ENCODE results near the gene PPP1R13B. TPM values are rescaled to one million over a fixed set of nuclear protein-coding genes. Genes with fewer than 3 reads are reported as not detected.

PPP1R13B gene
- total RNA-seq, 1 experiment from 2014 or later: 19.0 TPM

GRCh38 chr14:103714063-103714724, 133.2 kb downstream of the PPP1R13B start:
- POLR2A ChIA-PET: no interaction called here
- CTCF ChIA-PET: interaction anchor here (0.5 to 0.6 kb wide), 2 partner anchors 91 to 201 kb away, joined by 3 to 4 read pairs; no protein-coding TSS in a partner anchor
- peaks cover 12% of the 10 kb centered on the region for H3K4me1 ChIP-seq (ENCODE audit: control insufficient read depth, insufficient read depth, low read length)
- intact Hi-C loops (cut with micrococcal nuclease; ENCODE audit: unreplicated experiment): no loop called here
- TSS peak; percentile 93 for BruUV-seq (replicated peaks)
- H3K27me3 ChIP-seq (ENCODE audit: control insufficient read depth, insufficient read depth, low read length): no peaks in the 10 kb centered on the region
- in situ Hi-C loops (cut with HindIII; ENCODE audit: low pct_unique_long_range_greater_than_20kb, low sequenced_read_pairs): no loop called here
- no peaks in the 10 kb centered on the region; the same call in 1 of the 2 replicates for H3K36me3 ChIP-seq (ENCODE audit: control insufficient read depth, insufficient read depth, low read length)
- H3K9me3 ChIP-seq (ENCODE audit: control insufficient read depth, insufficient read depth, low read depth, low read length): no peaks in the 10 kb centered on the region
- no peak for TF ChIP-seq CTCF (IDR thresholded peaks at IDR 0.05)
- TF ChIP-seq SIN3A (IDR thresholded peaks at IDR 0.05; ENCODE audit: borderline replicate concordance, insufficient read depth, low read depth, low read length): no peak
- TF ChIP-seq POLR2AphosphoS5 (IDR thresholded peaks at IDR 0.05; ENCODE audit: low read depth, low read length): no peak
- no peak for TF ChIP-seq TCF7L2 (IDR thresholded peaks at IDR 0.05; ENCODE audit: low read depth, low read length)
- TF ChIP-seq REST (IDR thresholded peaks at IDR 0.05; ENCODE audit: insufficient read depth in 1 of 2, low read depth in 2 of 2, low read length in 1 of 2): no peak
- no peak for DNase-seq (ENCODE audit: low read depth, low spot score)
- H3K4me3 ChIP-seq (ENCODE audit: low read depth in 2 of 2, low read length in 2 of 2): peak overlapping the region; percentile 55 to 58
- H3K27ac ChIP-seq (ENCODE audit: low read length): peak overlapping the region; percentile 68
- no peak for ATAC-seq

- no TSS peak for BruUV-seq (replicated peaks)
- Histone ChIP-seq H3K27ac (ENCODE audit: low read length) (peak overlapping the region; percentile 68; the same call in 1 of the 2 replicates), H3K4me3 (ENCODE audit: low read depth in 2 of 2, low read length in 2 of 2) (no peak overlapping the region), H3K9me3 (ENCODE audit: control insufficient read depth, insufficient read depth, low read depth, low read length) (no peaks in the 10 kb centered on the region), H3K36me3 (ENCODE audit: control insufficient read depth, insufficient read depth, low read length) (no peaks in the 10 kb centered on the region; the same call in 1 of the 2 replicates), H3K4me1 (ENCODE audit: control insufficient read depth, insufficient read depth, low read length) (peaks cover 12% of the 10 kb centered on the region), H3K27me3 (ENCODE audit: control insufficient read depth, insufficient read depth, low read length) (no peaks in the 10 kb centered on the region)
- no peak for DNase-seq (ENCODE audit: low read depth, low spot score)
- ChIA-PET CTCF (no interaction called here), POLR2A (no interaction called here)
- in situ Hi-C loops (cut with HindIII; ENCODE audit: low pct_unique_long_range_greater_than_20kb, low sequenced_read_pairs): no loop called here
- ATAC-seq: no peak
- no peak for TF ChIP-seq POLR2AphosphoS5 (IDR thresholded peaks at IDR 0.05; ENCODE audit: low read depth, low read length)
- TF ChIP-seq REST (IDR thresholded peaks at IDR 0.05; ENCODE audit: insufficient read depth in 1 of 2, low read depth in 2 of 2, low read length in 1 of 2): no peak
- TF ChIP-seq SIN3A (IDR thresholded peaks at IDR 0.05; ENCODE audit: borderline replicate concordance, insufficient read depth, low read depth, low read length): no peak
- no peak for TF ChIP-seq TCF7L2 (IDR thresholded peaks at IDR 0.05; ENCODE audit: low read depth, low read length)
- TF ChIP-seq CTCF (IDR thresholded peaks at IDR 0.05): no peak
- intact Hi-C loops (cut with micrococcal nuclease; ENCODE audit: unreplicated experiment): no loop called here
These were observed 133.9 kb downstream of the PPP1R13B start for GRCh38 chr14:103713304-103714062.
